Neural cell (in vitro differentiated cells): Measurements from ENCODE around the gene GHRH. TPM values are rescaled to one million over a fixed set of nuclear protein-coding genes. Genes with fewer than 3 reads are reported as not detected.

Experiments
- H2AFZ ChIP-seq: fragments of 200-600, 300-800 bp; sonication (generic), shearing (Covaris generic); 2 replicates; pipeline ENCODE4 v1.6.0; 2014; ENCODE audit warnings: low read depth, mild to moderate bottlenecking, antibody characterized with exemption, low read length, moderate library complexity
- H3F3A ChIP-seq: fragments of 200-600 bp; shearing (Covaris generic); 2 replicates; pipeline ENCODE4 v1.6.1; 2016; ENCODE audit warnings: mild to moderate bottlenecking, moderate library complexity, mixed read lengths, antibody characterized with exemption, low read length; ENCODE audit not compliant: insufficient read depth, poor library complexity, severe bottlenecking
- H3K27ac ChIP-seq: fragments of 200-600, 300-800 bp; sonication (generic), shearing (Covaris generic); 2 replicates; pipeline ENCODE4 v1.5.1; 2014; ENCODE audit warnings: mild to moderate bottlenecking, low read length, moderate library complexity
- H3K27me3 ChIP-seq: fragments of 300-800, 200-600 bp; sonication (generic), shearing (Covaris generic); 2 replicates; pipeline ENCODE4 v1.6.0; 2014; ENCODE audit warnings: mild to moderate bottlenecking, low read depth, low read length, moderate library complexity; ENCODE audit not compliant: insufficient read depth
- H3K36me3 ChIP-seq: fragments of 300-800, 200-600 bp; sonication (generic), shearing (Covaris generic); 2 replicates; pipeline ENCODE4 v1.5.1; 2014; ENCODE audit warnings: mild to moderate bottlenecking, antibody characterized with exemption, low read length, moderate library complexity; ENCODE audit not compliant: insufficient read depth
- H3K4me2 ChIP-seq: fragments of 300-800, 200-600 bp; sonication (generic), shearing (Covaris generic); 2 replicates; pipeline ENCODE4 v1.6.0; 2014; ENCODE audit warnings: mild to moderate bottlenecking, low read length
- H3K4me3 ChIP-seq: fragments of 300-800, 200-600 bp; sonication (generic), shearing (Covaris generic); 2 replicates; pipeline ENCODE4 v1.5.1; 2014; ENCODE audit warnings: mild to moderate bottlenecking, low read length, moderate library complexity
- H3K79me2 ChIP-seq: fragments of 200-600 bp; shearing (Covaris generic); replicated peaks from 2 replicates; pipeline ENCODE4 v1.6.0; 2014; ENCODE audit warnings: mild to moderate bottlenecking, low read length, moderate library complexity; ENCODE audit not compliant: insufficient read depth
- H3K9ac ChIP-seq: fragments of 300-800, 200-600 bp; sonication (generic), shearing (Covaris generic); 2 replicates; pipeline ENCODE4 v1.6.1; 2016; ENCODE audit warnings: mild to moderate bottlenecking, low read length, mixed read lengths
- H3K9me2 ChIP-seq: fragments of 200-600 bp; shearing (Covaris generic); 2 replicates; pipeline ENCODE4 v1.6.1; 2016; ENCODE audit warnings: mild to moderate bottlenecking, low read length, mixed read lengths; ENCODE audit not compliant: insufficient read depth
- H3K9me3 ChIP-seq: fragments of 200-600, 300-800 bp; sonication (generic), shearing (Covaris generic); 2 replicates; pipeline ENCODE4 v1.6.1; 2016; ENCODE audit warnings: mild to moderate bottlenecking, mixed run types, low read length, moderate library complexity, mixed read lengths
- H4K20me1 ChIP-seq: fragments of 200-600 bp; shearing (Covaris generic); 2 replicates; pipeline ENCODE4 v1.6.1; 2016; ENCODE audit warnings: mild to moderate bottlenecking, mixed run types; ENCODE audit not compliant: insufficient read depth
- EP300 ChIP-seq: fragments of 450-650 bp; conservative IDR thresholded peaks from 2 replicates; pipeline ENCODE4 v1.6.1; 2014; ENCODE audit warnings: antibody characterized with exemption, mild to moderate bottlenecking, moderate library complexity; ENCODE audit not compliant: poor library complexity, severe bottlenecking
- EZH2 ChIP-seq: fragments of 200-600, 300-800 bp; shearing (Covaris generic), sonication (generic); IDR thresholded peaks from 2 replicates; pipeline ENCODE4 v1.6.1; 2014; ENCODE audit warnings: antibody characterized with exemption, low read length, borderline replicate concordance, mild to moderate bottlenecking; ENCODE audit not compliant: insufficient read depth, poor library complexity, severe bottlenecking
- MXI1 ChIP-seq: fragments of 450-650 bp; conservative IDR thresholded peaks from 2 replicates; pipeline ENCODE4 v1.6.1; 2014; ENCODE audit warnings: antibody characterized with exemption, mild to moderate bottlenecking; ENCODE audit not compliant: poor library complexity, severe bottlenecking
- POLR2AphosphoS5 ChIP-seq: IDR thresholded peaks from 2 replicates; pipeline ENCODE4 v1.6.1; 2012
- RAD21 ChIP-seq: fragments of 450-650 bp; conservative IDR thresholded peaks from 2 replicates; pipeline ENCODE4 v1.6.1; 2014; ENCODE audit warnings: antibody characterized with exemption, mild to moderate bottlenecking, moderate library complexity
- polyA plus RNA-seq: library from polyadenylated mRNA; depleted of rRNA; stranded (reverse); fragments of >200 nt; gene quantifications from 2 replicates; pipeline ENCODE4 v1.2.3, GENCODE V29; 2014
- TF ChIP-seq, protein P1 (sequence below): IDR thresholded peaks from 2 replicates; pipeline ENCODE4 v1.6.1; 2012; ENCODE audit warnings: borderline replicate concordance
- TF ChIP-seq, protein P2 (sequence below): fragments of 450-650 bp; IDR thresholded peaks from 2 replicates; pipeline ENCODE4 v1.5.1; 2014; ENCODE audit warnings: antibody characterized with exemption, mild to moderate bottlenecking, moderate library complexity; ENCODE audit not compliant: poor library complexity, severe bottlenecking

GHRH gene
- polyA plus RNA-seq, 1 donor from 2014 or later = not detected

DNA sequence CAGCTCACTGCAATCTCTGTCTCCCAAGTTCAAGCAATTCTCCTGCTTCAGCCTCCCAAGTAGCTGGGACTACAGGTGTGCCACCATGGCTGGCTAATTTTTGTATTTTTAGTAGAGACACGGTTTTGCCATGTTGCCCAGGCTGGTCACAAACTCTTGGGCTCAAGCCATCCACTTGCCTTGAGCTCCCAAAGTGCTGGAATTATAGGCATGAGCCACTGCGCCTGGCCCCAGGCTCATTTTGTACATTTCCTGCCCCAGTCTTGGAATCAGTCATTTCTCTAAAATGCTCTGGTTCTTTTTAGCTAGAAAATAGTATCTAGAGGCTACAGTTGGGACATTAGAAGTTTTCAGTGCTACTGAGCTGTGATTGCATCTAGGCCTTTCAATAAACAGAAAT, 41.4 kb upstream of the GHRH start:
- TF ChIP-seq, protein P1, sequence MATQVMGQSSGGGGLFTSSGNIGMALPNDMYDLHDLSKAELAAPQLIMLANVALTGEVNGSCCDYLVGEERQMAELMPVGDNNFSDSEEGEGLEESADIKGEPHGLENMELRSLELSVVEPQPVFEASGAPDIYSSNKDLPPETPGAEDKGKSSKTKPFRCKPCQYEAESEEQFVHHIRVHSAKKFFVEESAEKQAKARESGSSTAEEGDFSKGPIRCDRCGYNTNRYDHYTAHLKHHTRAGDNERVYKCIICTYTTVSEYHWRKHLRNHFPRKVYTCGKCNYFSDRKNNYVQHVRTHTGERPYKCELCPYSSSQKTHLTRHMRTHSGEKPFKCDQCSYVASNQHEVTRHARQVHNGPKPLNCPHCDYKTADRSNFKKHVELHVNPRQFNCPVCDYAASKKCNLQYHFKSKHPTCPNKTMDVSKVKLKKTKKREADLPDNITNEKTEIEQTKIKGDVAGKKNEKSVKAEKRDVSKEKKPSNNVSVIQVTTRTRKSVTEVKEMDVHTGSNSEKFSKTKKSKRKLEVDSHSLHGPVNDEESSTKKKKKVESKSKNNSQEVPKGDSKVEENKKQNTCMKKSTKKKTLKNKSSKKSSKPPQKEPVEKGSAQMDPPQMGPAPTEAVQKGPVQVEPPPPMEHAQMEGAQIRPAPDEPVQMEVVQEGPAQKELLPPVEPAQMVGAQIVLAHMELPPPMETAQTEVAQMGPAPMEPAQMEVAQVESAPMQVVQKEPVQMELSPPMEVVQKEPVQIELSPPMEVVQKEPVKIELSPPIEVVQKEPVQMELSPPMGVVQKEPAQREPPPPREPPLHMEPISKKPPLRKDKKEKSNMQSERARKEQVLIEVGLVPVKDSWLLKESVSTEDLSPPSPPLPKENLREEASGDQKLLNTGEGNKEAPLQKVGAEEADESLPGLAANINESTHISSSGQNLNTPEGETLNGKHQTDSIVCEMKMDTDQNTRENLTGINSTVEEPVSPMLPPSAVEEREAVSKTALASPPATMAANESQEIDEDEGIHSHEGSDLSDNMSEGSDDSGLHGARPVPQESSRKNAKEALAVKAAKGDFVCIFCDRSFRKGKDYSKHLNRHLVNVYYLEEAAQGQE = no peak
- TF ChIP-seq EP300 (no peak), POLR2AphosphoS5 (no peak)
- Histone ChIP-seq H3K4me3 (no peak overlapping the region), H3K27me3 (no peaks in the 10 kb centered on the region), H4K20me1 (no peaks in the 10 kb centered on the region), H3K4me2 (no peak overlapping the region), H3K27ac (no peak overlapping the region), H3K79me2 (peaks cover 5% of the 10 kb centered on the region), H2AFZ (no peak overlapping the region), H3K9me3 (no peaks in the 10 kb centered on the region), H3K9me2 (no peaks in the 10 kb centered on the region), H3K36me3 (peaks cover 14% of the 10 kb centered on the region), H3F3A (no peaks in the 10 kb centered on the region), H3K9ac (no peak overlapping the region)

DNA sequence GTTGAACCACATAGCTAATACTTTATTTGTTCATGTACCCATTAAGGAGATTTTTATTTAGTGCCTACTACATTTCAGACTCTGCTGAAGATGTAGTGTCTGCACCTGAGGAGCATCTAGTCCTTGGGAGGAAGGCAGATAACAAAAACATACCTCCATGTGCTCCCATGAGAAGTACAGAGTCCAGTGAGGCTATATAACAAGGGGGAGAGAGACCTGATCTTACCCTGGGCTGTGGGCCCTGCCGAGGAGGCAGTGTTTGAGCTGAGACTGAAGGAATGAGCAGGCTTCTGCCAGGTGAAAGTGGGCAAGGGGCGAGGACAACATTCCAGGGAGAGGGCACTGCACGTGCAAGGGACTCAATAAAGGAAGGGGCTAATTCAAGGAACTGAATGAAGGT, 39.9 kb upstream of the GHRH start:
- Histone ChIP-seq H3F3A (no peaks in the 10 kb centered on the region), H3K9me3 (no peaks in the 10 kb centered on the region), H2AFZ (no peak overlapping the region), H3K27me3 (no peaks in the 10 kb centered on the region), H3K4me2 (no peak overlapping the region), H3K36me3 (peaks cover 14% of the 10 kb centered on the region), H3K4me3 (no peak overlapping the region), H3K9me2 (no peaks in the 10 kb centered on the region), H3K79me2 (peaks cover 5% of the 10 kb centered on the region), H3K27ac (no peak overlapping the region), H4K20me1 (no peaks in the 10 kb centered on the region), H3K9ac (no peak overlapping the region)
- TF ChIP-seq POLR2AphosphoS5 = no peak

DNA sequence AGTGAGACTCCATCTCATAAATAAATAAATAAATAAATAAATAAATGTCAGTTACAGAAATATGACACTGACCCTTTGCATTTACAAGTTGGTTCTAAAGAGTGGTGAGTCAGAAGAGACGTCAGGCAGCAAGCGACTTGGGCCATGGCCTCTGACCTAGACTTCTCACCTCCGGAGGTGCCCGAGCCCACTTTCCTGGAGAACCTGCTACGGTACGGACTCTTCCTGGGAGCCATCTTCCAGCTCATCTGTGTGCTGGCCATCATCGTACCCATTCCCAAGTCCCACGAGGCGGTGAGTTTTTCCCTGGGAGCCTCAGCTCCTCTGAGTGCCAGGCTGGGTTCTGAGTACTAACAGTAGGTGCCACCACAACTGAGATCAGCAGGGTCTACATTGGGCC, 39.5 kb upstream of the GHRH start:
- TF ChIP-seq MXI1 = no peak
- TF ChIP-seq RAD21 = no peak
- TF ChIP-seq EZH2 = no peak
- TF ChIP-seq POLR2AphosphoS5 = no peak
- TF ChIP-seq EP300 = no peak
- TF ChIP-seq, protein P2, sequence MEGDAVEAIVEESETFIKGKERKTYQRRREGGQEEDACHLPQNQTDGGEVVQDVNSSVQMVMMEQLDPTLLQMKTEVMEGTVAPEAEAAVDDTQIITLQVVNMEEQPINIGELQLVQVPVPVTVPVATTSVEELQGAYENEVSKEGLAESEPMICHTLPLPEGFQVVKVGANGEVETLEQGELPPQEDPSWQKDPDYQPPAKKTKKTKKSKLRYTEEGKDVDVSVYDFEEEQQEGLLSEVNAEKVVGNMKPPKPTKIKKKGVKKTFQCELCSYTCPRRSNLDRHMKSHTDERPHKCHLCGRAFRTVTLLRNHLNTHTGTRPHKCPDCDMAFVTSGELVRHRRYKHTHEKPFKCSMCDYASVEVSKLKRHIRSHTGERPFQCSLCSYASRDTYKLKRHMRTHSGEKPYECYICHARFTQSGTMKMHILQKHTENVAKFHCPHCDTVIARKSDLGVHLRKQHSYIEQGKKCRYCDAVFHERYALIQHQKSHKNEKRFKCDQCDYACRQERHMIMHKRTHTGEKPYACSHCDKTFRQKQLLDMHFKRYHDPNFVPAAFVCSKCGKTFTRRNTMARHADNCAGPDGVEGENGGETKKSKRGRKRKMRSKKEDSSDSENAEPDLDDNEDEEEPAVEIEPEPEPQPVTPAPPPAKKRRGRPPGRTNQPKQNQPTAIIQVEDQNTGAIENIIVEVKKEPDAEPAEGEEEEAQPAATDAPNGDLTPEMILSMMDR = no peak
- Histone ChIP-seq H3K27ac (no peak overlapping the region), H2AFZ (no peak overlapping the region), H3K27me3 (no peaks in the 10 kb centered on the region), H4K20me1 (no peaks in the 10 kb centered on the region), H3K79me2 (peaks cover 5% of the 10 kb centered on the region), H3K9me3 (no peaks in the 10 kb centered on the region), H3K4me3 (no peak overlapping the region), H3K4me2 (no peak overlapping the region), H3K36me3 (peaks cover 14% of the 10 kb centered on the region), H3K9me2 (no peaks in the 10 kb centered on the region), H3F3A (no peaks in the 10 kb centered on the region), H3K9ac (no peak overlapping the region)
